ENCODE results near the gene FMN1.

Gene FMN1

DNA sequence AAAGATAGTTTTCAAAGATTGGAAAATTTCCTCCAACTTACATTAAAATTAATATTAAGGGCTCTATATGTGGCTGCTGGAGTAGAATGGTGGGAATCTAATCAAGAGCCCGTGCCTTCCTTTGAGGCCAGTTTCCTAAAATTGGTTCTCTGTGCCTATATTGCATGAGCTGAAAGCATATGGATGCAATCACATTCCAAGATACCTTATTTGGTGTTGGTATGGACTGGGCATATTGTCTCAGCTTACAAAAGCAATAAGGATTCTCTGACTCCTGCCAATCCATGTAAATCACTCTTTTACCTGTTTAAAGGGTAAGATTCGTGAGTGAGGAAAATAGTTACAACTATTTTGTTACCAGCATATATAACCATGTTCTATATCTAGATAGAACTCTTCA, 365.1 kb downstream of the FMN1 start:
- no peak for DNase-seq (ENCODE audit: low read depth in 2 of 2)

DNA sequence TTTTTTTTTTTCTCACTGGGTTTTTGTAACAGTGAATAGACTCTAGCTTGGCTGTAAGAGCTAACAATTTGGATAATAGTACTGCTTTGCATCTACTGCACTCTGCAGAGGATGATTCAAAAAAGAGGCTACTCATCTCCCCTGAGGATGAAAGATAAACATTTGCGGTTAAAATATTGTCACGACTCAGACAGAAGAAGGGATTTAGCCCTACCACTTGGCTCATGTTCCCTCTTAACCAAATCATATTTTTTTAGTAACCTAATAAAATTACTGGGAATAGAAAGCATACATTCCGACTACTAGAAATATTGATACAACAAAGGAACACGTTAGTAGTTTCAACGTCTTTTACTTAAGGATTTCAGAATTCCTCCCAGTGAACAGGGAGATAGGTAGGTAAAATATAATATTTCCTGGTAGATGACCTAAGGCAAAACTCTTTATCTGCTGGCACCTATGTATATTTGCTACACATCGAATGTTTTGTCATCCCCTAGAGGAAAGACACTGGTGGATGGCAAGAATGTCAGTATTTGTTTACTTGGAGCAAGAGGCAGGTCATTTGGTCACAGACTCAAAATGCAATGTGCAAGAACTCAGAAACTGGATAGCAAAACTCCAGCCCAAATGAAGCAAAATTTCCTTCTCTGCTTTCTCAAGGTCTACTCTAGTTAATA, 365.9 kb downstream of the FMN1 start:
- DNase-seq (ENCODE audit: low read depth in 2 of 2), result no peak

DNA sequence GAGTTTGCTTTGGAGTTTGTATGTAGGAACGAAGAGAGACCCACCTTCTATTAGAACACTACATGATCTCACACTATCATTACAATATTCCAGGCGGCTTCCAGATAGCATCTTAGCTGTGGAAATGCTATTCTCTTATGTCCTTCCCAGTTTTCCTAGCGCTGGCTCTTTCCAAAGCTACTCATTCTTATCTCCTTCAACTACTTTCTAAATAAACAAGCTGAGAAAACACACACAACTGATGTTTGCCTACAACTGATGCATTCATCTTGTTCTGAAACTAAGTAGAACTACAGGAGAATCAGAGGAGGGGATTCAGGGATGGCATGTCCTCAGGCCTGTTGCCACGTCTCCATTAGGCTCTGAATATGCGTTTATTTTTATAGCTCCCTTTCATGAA, 367.8 kb downstream of the FMN1 start:
- no peak for DNase-seq (ENCODE audit: low read depth in 2 of 2)

DNA sequence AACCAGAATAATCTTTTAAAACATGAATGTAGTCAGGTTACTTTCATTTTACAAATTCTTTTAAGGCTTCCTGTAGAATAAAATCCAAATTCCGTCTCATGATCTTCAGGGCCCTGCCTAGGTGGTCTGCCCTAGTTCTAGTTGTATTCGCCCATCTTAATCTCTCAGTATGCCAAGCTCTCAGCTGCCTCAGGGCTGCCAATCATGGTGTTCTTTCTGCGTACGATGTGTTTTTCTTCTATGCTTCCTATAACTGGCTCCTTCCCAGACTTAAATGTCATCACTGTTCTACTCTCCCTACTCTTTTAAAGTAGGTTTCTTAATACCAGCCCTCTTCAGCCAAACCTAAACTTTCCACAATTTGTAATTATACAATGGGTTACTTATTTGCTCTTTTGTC, 369.3 kb downstream of the FMN1 start:
- DNase-seq (ENCODE audit: low read depth in 2 of 2), result no peak

DNA sequence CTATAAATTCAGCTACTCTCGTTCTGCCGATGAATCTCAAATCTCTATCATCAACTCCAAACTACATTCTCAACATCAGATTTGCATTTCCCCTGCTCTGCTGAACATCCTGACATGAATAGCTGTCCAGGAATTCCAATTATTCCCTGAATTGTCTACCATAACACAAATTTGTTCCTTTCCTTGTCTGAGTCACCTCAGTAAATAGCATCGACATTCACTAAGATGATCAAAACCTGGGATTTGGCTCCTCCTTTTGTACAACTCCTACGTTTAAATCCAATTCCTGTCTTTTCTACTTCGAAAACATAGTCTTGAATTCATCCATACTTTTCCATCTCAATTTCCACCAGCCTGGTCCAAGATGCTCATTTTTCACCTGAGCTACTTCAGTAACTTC, 369.7 kb downstream of the FMN1 start:
- no peak for DNase-seq (ENCODE audit: low read depth in 2 of 2)

DNA sequence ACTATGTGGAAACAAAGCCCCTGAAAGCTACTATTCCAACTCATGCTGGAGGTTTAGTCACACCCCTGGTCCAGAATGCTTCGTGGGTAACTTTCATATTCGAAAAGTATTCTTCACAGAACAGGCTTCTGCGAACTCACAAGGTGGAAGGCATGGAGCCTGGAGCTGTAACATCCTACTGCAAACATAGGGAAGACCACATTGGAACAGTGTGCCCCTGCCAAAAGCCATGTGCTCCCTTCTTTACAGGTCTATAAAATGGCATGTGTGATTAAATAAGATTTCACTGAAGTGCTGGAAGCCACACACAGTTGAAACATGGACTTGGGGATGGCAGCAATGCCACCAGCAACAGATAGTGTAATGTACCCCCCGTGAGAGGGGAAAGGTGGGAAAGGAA, 370.8 kb downstream of the FMN1 start:
- no peak for DNase-seq (ENCODE audit: low read depth in 2 of 2)

DNA sequence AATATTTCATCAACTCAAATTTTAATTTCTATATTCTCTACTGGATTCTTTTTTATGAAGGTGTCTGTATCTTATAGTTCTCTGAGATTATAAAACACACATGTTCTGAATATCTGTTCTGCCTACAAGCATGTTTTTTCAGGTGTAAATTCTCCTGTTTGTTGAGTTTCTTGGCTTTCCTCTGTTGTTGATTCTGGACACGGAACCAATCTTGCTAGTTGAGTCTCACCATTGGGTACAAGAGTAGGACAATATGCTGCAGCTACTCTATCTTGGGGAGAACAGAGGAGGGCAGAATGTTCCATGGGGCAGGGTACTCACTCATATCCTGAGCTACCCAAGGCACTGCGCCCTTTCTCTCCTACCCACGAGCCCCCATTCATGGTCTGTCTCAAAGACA, 371.8 kb downstream of the FMN1 start:
- DNase-seq (ENCODE audit: low read depth in 2 of 2), result no peak

DNA sequence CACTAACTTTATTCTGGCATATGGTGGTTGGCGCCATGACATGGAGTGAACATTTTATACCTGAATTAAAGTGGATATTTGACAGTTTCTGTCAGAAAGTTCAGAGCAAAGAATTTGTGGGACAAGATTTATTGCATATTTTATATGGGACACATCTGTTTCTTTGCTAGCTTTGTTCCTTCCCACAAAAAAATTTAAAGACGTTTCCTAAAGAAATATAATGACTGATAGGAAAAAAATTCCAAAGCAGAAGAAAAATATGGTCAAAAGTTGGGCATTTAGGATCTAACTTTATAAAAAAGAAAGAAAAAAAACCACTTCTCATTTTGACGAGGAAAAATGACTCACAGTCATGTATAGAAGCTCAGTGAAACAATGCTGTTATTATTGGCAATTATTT, 375.1 kb downstream of the FMN1 start:
- DNase-seq (ENCODE audit: low read depth in 2 of 2), result no peak

DNA sequence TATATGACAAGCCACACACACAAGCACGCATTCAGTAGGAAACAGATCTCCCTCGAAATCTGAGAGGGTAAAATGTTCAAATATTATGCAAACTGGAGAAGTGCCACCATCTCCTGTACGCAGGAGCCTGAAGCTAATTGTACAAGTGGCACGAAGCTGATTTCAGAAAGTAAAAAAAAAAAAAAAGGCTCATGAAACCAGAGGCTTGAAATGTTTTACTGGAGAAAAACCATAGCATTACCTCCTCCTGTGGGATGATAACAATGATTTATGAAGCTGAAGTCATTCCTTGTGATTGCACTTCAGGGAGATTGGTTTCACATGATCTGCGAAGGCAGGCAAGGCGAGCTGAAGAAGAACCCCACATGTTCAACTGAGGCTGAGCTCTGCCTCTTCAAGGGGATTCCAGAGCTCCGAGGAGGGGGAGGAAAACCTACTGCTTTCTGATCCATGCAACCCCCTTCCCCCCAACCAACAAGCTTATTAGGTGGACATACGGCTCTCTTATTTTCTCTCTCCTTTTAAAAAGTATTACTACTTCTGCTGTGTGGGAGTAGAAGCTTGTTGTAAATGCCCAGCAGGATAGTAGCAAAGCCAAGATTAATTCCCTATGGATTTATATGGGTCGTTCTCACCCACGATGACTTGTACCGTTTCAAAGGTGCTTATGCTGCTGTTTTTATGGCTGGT, 375.6 kb downstream of the FMN1 start:
- DNase-seq (ENCODE audit: low read depth in 2 of 2), result no peak

DNA sequence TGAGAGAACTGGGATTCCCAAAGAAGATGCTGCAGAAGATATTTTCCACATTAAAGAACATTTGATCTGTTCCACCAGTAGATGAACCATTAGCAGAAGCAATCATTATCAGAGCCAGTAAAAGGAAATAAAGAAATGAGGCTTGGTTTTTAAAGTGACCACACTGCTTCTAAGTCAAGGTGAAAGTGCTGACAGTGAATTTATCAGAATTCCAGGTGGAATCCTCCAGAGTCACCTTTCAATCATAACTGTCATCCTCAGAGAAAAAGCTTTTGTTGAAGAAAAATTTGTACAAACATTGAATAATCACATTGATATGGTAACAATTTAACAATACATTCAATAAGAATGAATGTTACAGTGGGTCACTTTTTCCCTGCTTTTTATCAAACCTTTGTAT, 376.9 kb downstream of the FMN1 start:
- no peak for DNase-seq (ENCODE audit: low read depth in 2 of 2)

DNA sequence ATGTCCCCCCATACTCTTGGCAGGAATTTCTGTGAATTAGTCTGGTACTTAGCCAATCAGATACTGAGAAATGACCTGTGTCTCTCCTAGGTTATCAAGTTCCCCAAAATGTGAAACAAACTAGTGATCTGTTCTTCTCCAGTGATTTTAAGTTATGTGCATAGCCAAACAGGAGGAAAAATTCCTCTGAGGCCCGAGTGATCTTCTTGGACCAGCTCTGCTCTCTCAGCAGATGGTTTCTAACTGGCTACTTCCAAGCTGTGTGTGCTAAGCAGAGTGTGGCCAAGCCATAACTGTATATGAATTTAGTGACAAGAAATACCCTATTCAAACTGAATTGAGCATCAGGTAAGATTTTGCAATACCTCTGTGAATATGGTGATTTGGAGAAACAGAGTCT, 387.2 kb downstream of the FMN1 start:
- no peak for DNase-seq (ENCODE audit: low read depth in 2 of 2)

DNA sequence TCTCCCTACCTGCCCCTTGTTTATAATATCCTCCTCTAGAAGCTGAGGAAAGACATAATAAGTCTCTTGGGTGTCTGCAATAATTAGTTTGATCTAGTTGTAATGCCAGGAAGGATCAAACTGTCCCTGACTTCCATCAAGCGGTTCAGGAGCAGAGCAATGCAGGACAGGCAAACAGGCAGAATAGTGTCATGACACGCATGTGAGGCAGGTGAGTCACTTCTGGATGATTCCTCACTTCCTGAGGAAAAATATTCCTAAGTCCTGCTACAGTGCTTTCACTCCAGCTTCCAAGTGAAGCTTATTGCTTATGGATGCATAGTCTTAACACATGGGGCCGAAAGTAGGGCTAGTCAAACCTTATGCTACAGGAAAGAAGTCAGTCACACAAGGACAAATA, 390.9 kb downstream of the FMN1 start:
- DNase-seq (ENCODE audit: low read depth in 2 of 2), result no peak

DNA sequence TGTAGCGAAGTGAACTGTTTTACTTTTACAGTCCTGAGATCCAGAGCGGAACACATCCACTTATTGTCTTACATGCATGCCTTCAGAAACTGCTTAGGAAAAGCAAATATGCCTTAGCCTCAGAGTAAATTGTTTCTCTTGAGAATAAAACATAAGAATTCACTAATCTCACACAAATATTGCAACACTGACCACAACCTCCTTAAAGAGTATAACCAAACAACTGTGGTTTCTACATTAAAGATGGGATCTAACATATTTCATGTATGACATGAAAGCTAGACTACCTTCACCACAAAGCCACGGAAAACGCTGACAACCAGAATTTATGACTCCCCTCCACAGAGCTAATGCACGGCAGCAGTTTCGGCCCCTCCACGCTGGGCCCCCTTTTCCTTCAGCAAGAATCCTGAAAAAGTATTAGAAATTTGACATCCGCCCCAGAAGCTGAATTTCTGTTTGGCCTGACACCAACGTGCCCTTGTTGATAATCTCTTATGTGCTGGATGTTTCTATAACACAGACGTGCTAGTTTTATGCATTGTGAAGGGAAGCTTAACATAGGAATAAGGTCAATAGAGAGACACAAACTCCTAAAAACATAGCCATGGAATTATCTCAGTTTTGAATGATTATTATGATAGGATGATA, 392.1 kb downstream of the FMN1 start:
- DNase-seq (ENCODE audit: low read depth in 2 of 2), result no peak

DNA sequence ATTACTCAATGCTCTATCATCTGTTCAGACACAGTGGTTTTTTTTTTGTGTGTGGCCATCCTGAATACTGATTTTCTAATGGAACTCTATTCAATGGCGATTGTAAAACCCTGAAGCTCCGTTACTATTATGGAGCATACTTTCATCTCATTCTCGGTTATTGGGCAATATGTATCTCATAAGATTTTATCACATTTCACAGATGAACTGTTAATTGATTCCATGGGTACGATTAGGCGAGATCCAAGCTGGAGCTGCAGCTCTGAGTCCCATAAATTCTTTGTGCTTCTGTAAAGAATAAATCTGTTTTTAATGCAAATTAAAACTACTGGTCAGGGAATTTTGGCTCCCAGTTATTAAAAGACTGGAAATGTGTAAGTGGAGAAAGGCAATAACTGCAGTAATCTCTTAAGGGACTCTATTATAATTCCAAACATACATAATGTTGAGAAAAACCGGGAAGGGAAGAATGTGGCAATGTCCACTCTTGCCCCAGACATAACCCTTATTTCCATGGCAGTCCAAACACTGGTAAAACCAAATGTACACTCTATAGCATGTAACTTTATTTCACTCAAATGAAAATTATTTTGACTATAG, 394.5 kb downstream of the FMN1 start:
- DNase-seq (ENCODE audit: low read depth in 2 of 2), result no peak

DNA sequence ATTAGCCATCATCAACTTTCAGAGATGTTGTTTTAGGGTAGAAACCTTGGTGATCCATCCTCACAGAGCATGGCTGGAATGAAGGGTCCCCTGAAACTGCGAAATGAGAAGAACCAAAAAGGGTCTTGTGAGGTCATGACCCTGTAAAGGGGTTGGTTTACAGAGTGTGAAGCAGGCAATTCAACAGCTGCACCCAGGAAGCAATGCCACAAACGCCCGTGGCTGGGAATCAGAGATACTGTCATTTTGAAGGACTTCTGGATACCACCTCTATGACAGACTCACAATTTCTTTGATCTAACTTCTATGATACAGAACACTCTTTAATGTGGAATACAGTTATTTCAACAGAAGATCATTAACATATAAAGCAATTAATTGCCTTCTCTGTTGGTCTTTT, 397.7 kb downstream of the FMN1 start:
- no peak for DNase-seq (ENCODE audit: low read depth in 2 of 2)

DNA sequence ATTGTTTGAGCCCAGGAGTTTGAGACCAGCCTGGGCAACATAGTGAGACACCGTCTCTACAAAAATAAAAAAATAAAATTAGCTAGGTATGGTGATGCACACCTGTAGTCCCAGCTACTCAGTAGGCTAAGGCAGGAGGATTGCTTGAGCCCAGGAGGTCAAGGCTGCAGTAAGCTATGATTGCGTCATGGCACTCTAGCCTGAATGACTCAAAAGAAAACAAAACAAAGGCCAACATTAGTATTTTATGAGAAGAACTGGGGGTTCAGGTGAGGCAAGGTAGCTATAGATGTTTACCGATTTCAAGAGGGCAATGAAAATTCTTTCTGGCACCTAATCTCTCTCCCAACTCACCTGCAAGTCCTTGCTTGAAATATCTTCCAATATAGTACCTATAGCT, 399.5 kb downstream of the FMN1 start:
- DNase-seq (ENCODE audit: low read depth in 2 of 2), result no peak

DNA sequence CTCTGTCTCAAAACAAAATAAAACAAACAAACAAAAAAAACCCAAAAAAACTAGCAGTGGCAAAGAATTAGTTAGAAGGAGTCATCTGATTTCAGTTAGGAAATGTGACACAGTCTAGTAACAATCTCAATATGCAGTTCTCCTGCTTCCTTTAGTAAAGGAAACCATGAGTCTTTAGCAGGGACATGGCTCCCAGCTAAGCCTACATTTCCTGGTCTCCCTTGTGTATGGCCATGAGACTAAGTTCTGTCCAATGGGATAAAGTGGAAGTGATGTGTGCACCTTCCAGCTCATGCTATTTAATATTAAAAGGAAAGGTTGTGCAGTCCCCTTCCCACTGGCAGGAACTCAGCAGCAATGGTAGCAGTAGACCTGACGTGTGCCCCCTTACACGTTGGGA, 402.1 kb downstream of the FMN1 start:
- DNase-seq (ENCODE audit: low read depth in 2 of 2), result no peak

DNA sequence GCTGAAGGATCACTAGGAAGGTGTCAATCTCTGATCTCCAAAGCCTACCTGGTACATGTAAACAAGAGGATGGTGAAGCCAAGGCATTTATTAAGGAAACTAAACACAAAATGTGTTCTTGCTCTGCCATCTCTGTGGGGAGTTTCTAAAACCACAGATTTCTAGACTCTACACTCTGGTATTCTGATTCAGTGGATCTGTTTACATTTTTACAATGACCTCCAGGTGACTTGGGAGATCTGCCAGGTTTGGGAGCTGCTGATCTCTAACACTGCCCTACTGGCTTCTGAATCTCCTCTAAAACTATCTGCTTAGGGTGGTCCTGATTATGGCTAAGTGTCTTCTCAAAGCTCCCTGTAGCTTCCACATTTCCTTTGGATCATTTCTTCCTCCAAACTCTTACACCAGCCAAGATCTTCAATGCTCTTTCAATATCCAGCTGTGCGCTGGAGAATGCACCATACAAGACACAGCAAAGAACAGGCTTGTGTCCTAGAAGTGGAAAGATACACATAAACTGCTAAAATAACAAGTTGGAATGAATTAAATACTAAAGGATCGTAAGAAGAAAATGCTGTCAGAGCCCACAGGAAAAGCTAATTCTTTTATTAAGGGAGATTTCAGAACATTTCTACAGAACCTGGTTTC, 404.0 kb downstream of the FMN1 start:
- DNase-seq (ENCODE audit: low read depth in 2 of 2), result no peak

DNA sequence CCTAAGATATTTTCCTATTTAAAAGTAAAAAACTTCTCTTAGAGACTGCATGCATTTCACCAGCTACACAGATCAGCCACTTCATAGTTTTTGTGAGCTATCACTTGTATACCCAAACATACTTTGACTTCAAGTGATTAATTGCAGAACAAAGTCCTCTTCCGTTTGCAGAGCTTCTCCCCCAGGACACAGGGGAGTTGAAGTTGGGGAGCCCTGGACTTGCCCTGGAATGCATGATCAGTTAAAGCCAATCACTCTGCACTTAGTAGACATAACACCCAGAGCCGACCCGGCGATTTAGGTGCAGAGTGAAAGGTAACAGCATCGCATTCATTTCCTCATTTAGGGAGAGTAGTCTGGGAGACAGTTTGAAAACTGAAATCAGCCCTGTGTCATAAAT, 406.6 kb downstream of the FMN1 start:
- DNase-seq (ENCODE audit: low read depth in 2 of 2), result no peak

DNA sequence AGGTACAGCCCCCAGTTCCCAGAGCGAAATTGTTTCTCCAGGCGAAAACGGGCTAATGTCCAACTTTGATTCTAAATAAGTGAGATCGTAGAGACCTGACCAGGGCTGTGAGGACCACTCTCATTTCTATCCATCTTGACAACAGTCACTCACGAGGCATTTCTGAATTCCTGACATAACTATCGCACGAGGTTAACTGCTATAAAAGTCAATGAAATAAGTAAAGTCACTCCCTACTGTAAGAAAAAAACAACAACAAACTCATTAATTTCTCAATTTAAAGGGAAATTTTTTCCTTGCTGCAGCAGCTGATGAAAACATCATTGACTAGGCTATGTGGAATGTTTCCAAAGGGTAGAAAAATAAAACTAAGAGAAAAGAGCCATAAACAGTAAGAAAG, 407.6 kb downstream of the FMN1 start:
- no peak for DNase-seq (ENCODE audit: low read depth in 2 of 2)

DNA sequence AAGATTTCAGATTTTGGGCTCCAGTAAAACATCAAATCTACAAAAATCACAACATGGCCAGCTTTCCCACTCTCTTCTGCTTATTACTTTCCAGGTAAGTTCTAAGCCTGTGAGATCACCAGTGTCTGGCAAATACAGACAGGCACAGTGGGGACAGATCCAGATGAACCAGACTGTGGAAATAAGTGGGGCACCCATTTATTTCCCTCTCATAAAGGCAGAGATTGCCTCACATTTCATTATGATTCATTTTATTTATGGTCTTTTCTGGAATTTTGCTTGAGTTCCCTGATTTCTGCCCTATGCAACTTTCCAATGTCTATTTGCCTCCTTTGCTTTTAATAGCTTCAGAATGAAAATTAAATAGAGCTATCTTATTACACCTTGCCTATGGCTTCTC, 409.9 kb downstream of the FMN1 start:
- DNase-seq (ENCODE audit: low read depth in 2 of 2), result no peak

DNA sequence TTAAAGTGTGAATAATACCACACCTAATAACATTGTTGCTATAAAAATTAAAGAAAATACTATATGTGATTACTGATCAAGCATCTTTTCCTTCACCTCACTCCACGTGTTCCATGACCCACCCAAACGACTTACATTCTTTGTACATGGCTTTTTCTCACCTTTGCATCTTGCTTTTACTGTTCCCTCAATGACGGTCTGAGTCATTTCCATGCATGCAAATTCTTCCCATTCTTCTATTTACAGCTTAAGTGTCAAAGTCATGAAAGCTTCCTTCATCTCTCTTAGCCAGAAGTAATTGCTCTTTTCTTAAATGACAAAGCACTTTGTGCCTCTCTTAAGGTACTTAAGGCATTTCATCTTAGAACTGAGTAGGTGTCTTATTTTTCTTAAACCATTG, 412.7 kb downstream of the FMN1 start:
- DNase-seq (ENCODE audit: low read depth in 2 of 2), result no peak

All from stimulated activated CD4-positive, alpha-beta T cell treated with anti-CD3 and anti-CD28 coated beads, Interleukin-1b, Interleukin-23, amount 100 ng/mL, for 1 hour (primary cell).